ENCODE measurements around the gene CD68.

DNA sequence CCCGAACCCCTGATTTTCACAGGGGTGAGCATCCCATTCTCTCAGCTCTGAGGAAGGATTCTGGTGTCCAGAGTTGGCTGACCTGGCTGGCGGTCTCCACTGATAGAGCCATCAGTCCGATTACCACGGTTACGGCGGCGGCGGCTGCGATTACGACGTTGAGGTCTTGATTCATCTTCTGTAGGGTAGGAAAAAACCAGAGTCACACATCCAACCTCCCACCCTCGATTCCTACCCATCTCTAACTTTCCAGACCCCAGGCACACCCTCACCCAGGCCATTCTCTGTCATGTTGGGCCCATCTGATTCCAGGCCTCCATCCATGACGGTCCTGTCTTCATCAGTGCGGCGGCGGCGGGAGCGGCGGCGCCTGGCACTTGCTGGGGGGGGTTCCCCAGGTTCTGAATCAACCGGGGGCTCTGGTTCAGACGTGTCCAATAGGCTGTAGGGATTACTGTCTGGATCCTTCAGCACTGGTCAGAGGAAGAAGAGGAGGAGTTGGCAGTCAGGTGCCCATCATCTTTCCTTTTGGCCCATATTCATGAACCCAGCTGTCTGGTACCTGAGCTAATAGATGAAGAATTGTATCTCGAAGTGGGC lies 13.1 kb downstream of the CD68 start:
- TF ChIP-seq, protein P1, sequence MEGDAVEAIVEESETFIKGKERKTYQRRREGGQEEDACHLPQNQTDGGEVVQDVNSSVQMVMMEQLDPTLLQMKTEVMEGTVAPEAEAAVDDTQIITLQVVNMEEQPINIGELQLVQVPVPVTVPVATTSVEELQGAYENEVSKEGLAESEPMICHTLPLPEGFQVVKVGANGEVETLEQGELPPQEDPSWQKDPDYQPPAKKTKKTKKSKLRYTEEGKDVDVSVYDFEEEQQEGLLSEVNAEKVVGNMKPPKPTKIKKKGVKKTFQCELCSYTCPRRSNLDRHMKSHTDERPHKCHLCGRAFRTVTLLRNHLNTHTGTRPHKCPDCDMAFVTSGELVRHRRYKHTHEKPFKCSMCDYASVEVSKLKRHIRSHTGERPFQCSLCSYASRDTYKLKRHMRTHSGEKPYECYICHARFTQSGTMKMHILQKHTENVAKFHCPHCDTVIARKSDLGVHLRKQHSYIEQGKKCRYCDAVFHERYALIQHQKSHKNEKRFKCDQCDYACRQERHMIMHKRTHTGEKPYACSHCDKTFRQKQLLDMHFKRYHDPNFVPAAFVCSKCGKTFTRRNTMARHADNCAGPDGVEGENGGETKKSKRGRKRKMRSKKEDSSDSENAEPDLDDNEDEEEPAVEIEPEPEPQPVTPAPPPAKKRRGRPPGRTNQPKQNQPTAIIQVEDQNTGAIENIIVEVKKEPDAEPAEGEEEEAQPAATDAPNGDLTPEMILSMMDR (IDR thresholded peaks at IDR 0.05; ENCODE audit: low read depth, low read length): no peak
- TF ChIP-seq EZH2phosphoT487 (IDR thresholded peaks at IDR 0.05; ENCODE audit: low read depth): no peak

Data from OCI-LY3 (cell line).